NCI-H2171 (cell line): Measurements from ENCODE around the gene ZNF584.
A peak's percentile ranks its signal among the peaks of the same experiment; 100 is the strongest.
"Not testable (repeated sequence)": the region's sequence is repeated elsewhere in the genome, so short reads cannot be mapped to it uniquely, and the experiment has no call there.

ENCODE experiments used
- DNase-seq: peaks from one replicate; lab custom pipeline; 2025; lab: John Stamatoyannopoulos, UW

ZNF584 gene

DNA sequence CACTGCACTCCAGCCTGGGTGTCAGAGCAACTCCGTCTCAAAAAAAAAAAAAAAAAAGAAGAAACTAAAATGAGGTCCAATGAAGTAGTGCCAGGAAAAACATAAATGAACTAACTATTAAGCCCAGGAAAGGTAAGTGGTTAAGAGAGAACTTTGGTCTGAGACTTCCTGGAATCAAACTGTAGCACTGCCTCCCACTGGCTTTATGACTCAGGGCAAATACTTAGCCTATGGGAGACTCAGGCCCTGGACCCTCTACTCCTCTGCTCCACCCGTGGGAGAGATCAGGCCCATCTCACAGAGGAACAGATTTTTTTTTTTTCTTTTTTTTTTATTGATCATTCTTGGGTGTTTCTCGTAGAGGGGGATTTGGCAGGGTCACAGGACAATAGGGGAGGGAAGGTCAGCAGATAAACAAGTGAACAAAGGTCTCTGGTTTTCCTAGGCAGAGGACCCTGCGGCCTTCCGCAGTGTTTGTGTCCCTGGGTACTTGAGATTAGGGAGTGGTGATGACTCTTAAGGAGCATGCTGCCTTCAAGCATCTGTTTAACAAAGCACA lies 4.5 kb upstream of the ZNF584 start:
- DNase-seq, result not testable (repeated sequence)

DNA sequence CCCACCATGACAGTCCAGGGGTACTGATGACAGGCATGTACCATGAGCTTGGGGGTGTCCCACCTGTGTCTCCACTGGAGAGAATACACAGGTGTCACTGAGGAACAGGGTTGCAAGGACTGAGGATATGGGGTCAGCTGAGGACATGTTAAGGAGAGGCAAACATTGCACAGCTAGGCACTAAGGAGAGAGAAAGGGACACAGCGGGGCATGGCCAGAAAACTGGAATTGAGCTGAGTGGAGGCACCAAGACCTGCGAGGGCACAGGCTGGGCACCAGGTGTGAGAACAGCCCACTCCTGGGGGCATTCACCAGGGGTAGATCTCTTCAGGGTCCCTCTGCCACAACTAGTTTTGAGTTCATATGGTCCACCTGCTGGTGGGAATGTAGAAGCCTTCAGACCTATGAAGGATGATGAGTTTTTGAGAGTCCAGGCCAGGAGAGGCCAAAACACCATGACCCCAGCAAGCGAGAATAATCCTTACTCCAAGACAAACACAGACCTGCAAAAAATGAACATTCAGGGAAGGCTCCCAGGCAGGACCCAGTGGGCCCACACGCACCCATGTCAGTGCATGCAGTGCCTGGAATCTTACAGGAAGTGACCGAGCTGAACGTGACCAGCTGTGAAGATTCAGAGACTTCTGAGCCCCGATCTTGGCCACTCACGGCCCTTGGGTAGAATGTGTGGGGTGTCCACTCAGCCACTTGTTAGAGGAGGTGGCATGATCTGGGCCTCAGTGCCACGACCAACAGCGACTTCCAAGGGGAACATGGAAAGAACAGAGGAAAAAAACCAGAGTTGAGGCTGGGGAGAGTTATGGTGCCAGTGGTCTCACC lies 1.4 kb upstream of the ZNF584 start:
- DNase-seq, result no peak

DNA sequence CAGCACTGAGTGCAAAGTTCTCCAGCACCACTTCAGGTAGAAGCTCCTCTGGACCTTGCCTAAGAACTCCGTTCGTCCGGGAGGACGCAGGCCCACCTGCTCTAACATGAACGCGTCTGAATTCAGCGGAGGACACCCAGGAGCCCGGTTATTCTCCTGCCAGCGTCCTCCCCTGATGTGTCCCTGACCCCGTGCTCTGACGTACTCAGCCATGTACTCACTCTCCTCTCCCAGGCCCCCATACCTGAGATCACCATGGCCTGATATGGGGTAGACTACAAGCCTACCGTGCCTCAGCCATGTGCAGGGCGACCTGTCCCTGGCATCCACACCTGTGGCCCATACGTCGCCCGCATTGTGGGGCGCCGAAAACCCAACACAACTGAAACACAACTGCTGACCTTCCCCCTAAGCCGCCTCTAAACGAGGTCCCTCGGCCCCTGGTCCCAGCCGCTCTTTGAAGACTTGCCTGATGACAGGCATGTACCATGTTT lies 744 bp upstream of the ZNF584 start:
- DNase-seq, result no peak

DNA sequence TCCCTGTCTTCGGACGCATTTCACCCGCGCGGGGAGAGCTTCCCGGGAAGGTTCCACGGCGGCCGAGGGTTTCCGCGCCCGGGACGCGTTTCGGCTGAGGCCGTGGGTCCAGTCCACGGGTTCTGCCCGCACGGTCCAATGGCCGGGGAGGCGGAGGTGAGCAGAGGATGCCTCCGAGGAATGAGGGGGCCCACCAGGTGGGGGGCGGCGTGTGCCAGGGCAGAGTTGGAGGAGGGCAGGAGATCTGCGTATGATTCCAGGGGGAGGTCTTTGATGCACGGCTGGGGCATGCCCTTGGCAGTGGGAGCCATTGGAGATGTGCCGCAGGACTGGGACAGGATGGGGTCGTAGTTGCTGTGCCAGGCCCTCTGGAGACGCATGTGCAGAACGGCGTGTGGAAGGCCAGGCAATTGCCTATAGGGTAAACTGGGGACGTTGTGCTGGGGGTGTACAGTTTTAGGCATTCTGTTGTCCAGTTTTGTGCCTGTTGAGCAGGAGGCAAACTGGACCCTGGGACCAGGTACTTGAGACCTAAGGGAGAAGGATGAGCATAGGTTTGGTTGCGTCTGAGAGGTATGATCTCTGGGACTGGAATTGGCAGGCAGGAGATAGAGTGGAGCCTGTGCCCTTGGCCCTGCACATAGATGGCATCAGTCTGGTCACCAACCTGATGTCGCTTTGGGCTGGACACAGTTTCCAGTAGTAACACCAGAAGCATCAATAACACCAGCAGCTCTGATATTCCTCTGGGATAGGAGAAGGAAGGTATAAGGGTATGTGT lies 751 bp downstream of the ZNF584 start:
- peak; percentile 34 for DNase-seq

DNA sequence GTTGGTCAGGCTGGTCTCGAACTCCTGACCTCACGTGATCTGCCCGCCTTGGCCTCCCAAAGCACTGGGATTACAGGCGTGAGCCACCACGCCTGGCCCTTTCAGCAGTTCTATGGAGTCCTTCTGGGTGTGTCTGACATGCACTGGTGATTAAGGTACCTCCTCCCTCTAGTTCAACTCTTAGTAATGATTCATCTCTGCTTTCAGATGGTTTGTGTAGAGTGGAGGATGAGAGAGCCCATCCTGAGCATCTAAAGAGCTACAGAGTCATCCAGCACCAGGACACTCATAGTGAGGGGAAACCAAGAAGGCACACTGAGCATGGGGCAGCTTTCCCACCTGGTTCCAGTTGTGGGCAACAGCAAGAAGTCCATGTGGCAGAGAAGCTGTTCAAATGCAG lies 8.2 kb downstream of the ZNF584 start:
- no peak for DNase-seq

DNA sequence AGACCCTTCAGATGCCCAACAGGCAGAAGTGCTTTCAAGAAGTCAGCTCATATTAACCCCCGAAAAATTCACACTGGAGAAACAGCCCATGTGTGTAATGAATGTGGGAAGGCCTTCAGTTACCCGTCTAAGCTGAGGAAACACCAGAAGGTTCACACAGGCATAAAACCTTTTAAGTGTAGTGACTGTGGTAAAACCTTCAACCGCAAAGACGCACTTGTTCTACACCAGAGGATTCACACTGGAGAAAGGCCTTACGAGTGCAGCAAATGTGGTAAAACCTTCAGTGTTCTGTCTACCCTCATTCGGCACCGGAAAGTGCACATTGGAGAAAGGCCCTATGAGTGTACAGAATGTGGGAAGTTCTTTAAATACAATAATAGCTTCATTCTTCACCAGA lies 8.6 kb downstream of the ZNF584 start:
- DNase-seq, result no peak

DNA sequence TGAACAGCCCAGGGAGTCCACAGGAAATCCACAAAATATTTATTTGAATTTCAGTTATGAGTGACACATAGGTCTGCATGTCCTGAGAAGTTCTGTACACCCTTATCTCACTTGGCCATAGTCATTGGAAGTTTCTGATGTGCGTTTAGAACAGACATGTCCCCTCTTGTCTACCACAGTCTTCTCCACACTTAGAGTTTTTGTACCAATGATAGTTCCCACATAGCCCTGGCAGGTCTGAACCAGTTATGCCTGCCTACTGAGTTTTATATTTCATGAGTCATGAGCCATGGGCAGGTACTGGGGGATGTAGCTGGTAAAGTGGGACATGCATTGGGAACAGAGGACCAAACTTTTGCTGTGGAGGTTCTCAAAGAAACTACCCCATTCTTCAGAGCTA lies 20.2 kb downstream of the ZNF584 start:
- DNase-seq, result no peak

DNA sequence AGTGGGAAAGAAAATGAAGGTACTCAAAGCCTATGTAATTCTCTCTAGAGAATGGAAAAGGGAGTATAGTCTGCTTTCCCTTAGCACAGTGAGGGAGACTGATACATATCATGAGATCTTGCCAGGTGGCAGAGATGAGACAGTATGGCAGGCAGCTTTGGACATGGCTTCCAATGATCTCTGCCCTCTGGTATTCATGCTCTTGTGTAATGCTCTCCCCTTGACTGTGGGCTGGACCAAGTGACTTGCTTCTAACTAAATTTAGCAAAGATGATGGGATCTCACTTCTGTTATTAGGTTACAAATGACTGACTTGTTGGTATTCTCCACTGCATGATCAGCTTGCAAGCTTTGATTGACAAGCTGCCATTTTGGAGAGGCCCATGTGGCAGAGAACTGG lies 21.3 kb downstream of the ZNF584 start:
- no peak for DNase-seq

DNA sequence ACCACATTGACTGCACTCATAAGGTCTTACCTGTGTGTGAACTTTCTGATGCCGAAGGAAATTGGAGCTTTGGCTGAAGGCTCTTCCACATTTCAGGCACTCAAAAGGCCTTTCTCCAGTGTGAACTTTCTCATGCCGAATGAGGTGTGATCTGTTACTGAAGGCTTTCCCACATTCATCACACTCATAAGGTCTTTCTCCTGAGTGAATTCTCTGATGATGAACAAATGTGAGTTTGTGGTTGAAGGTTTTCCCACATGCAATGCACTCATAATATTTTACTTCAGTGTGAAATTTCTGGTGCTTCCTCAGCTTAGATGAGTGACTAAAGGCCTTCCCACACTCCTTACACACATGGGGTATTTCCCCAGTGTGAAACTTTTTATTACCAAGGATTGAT lies 25.8 kb downstream of the ZNF584 start:
- DNase-seq, result no peak

DNA sequence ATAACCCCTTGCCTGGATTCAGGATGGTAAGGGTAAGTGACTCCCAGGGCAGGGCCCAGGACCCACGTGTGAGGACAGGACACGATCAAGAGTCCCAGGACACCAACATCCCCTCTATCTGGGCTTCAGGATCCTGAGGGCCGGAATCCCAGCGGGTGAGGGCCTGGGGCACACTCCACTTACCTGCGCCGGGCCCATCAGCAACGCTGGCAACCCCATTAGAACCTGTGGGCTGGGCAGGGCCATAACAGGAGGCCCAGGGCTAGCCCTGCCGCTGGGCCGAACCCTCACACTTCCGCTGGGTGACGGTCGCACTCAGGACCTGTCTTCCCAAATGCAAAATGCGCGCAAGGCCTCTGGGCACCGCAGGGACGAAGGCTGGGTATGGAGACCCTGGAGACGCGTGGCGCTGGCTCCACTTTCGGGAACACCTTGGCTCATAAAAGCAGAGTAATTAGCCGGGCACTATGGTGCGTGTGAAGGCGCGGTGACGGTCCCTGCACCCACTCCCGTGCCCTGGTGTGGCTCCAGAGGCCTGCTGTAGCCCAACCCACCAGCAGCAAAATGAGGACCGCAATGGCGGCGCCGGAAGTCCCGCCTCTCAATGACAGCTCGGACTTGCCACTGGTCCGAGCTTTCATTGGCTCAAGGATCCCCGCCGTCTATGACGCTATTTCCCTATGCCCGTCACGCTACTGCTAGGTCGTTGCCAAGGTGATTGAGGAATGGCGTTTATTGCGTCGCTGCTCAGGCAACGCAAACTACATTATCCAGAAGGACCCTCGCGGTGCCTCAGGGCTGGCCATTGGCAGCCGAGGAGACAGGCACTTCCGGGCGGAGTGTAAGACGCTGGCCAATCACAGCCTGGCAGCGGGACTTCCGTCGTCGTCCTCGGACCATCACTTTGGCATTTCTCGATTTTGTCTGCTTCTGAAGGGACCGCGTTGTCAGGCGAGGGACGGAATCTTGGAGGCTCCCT lies 31.4 kb downstream of the ZNF584 start, which contains the start of gene ZNF132:
ZNF132 (minus strand) TSS at position 578 of the 979 bp plus-strand sequence; CDS start at position 246, 332 bp downstream.
- DNase-seq, result peak; percentile 98

DNA sequence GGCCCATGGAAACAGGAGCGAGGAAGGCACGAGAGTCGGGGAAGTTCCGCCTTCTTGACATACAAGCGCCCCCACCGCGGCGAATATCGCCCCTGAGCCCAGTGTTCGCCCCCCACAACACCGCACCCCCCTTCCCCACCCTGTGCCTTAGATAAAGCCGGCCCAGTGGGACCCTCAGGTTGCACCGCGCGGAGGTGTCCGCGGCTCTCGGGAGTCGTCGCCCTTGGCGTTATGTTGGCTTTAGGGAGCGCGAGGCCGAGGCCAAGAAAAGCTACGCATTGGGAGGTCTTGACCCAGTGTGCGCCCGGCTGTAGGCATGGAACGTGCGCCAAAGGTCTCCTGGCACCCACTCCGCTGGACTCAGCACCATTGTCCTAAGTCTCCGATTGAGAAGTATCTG lies 32.1 kb downstream of the ZNF584 start:
- DNase-seq, result no peak

DNA sequence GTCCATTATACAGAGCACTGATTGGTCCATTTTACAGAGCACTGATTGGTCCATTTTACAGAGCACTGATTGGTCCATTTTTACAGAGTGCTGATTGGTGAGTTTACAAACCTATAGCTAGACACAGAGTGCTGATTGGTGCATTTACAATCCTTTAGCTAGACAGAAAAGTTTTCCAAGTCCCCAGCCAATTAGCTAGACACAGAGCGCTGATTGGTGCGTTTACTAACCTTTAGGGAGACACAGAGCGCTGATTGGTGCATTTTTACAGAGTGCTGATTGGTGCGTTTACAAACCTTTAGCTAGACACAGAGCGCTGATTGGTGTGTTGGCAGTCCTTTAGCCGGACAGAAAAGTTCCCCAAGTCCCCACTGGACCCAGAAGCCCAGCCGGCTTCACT lies 34.5 kb downstream of the ZNF584 start:
- DNase-seq, result not testable (repeated sequence)

DNA sequence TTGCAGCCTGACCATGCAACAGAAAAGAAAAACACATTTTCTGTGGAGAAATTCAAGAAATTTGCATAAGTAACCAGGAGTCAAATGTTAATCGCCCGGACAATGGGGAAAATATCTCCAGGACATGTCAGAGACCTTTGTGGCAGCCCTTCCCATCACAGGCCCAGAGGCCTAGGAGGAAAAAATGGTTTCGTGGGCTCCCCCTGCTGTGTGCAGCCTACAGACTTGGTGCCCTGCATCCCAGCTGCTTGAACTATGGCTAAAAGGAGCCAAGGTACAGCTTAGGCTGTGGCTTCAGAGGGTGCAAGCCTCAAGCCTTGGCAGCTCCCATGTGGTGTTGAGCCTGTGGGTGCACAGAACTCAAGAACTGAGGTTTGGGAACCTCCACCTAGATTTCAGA lies 40.4 kb downstream of the ZNF584 start:
- DNase-seq, result not testable (repeated sequence)

DNA sequence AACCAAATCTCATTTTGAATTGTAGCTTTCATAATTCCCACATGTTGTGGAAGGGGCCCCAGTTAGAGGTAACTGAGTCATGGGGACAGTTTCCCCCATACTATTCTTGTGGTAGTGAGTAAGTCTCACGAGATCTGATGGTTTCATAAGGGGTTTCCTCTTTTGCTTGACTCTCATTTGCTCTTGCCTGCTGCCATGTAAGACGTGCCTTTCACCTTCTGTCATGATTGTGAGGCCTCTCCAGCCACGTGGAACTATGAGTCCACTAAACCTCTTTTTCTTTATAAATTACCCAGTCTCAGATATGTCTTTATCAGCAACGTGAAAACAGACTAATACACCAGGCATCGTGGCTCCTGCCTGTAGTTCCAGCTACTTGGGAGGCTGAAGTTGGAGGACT lies 41.5 kb downstream of the ZNF584 start:
- not testable (repeated sequence) for DNase-seq

DNA sequence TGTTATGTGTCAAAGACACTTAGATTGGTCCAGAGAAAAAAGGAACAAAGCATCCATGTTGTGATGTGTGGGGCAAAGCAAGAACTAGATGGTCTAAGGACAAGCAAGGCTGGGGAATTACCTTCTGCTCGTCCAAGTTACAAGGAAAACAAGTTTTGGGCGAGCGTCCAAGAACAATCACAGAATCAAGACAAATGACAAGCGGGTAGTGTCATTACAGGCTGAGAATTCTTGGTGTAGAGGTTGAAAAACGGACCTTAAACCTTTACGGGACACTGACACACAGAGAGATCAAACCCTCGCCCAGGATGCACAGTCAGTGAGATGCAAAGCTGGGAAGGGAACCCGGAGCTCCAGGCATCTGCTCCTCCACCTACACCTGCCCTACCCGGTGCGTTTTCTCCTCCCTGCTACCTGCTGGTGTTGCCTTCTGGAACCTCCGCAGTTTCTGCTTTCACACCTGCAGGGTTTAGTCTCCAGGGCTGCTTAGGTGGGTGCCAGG lies 42.5 kb downstream of the ZNF584 start:
- no peak for DNase-seq

DNA sequence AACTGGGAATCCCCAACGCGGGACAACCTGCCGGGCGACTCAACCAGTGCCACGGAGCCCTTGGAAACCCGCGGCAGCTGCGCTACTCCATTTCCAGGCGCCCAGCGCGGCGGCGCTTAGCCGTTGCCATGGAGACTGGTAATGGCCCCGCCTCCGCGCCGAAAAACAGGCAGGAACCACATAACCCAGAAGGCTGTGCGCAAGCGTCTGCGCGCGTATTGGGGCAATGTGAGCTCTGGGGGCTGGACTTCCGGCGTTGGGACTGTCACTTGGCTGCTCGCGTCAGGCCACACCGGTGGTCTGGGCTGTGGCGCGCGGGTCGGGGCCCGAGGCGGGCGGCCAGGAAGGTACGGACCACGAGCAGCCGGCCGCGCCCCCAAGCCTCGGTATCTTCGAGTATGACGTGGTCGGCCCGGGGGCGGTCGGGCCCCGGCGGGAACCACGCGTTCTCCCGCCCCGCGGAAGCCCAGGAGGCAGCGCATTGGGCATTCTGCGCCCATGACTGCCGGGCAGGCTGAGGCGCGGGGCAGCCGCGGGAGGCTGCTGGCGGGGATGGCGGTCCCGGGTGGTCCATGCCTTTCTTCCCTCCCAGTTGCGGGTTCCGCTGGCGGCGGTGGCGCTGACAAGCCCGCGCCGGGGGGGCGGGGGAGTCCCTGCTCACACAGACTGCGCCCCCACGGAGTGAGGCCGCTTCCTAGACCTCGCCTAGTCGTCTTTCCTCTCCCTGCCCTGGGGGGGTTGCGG lies 43.1 kb downstream of the ZNF584 start, which contains the start of gene ZNF324B:
ZNF324B (plus strand) TSS at position 265 of the 744 bp plus-strand sequence. CDS start 2,080 bp downstream, outside the sequence.
- peak; percentile 97 for DNase-seq

DNA sequence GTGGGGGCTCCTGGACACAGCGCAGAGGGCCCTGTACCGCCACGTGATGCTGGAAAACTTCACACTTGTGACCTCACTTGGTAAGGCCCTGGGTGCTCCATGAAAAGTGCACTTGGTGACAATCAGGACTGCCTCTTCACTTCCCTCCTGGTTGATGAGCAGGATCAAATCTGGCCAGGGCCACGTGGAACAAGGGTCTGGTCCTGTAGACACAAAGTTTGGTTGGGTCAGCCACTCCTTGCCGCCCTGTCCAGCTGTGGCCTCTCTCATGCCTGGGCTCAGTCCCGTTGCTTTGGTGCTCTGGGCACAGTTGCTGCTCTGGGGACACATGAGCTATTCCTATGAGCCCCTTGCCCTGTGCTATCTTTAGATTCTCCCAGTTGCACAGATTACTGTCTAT lies 45.3 kb downstream of the ZNF584 start:
- DNase-seq, result no peak

DNA sequence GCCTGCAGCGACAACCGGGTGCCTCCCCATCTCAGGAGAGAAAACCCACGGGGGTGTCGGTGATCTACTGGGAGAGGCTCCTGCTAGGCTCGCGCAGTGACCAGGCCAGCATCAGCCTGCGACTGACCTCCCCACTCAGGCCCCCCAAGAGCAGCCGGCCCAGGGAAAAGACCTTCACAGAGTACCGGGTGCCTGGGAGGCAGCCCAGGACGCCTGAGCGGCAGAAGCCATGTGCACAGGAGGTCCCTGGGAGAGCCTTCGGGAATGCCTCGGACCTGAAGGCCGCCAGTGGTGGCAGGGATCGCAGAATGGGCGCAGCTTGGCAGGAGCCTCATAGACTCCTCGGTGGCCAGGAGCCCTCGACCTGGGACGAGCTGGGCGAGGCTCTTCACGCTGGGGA lies 46.9 kb downstream of the ZNF584 start:
- no peak for DNase-seq

DNA sequence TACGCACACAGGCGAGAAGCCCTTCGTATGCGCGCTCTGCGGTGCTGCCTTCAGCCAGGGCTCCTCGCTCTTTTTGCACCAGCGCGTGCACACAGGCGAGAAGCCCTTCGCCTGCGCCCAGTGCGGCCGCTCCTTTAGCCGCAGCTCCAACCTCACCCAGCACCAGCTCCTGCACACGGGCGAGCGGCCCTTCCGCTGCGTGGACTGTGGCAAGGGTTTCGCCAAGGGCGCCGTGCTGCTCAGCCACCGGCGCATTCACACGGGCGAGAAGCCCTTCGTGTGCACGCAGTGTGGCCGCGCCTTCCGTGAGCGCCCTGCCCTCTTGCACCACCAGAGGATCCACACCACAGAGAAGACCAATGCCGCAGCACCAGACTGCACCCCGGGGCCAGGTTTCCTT lies 47.7 kb downstream of the ZNF584 start:
- no peak for DNase-seq

DNA sequence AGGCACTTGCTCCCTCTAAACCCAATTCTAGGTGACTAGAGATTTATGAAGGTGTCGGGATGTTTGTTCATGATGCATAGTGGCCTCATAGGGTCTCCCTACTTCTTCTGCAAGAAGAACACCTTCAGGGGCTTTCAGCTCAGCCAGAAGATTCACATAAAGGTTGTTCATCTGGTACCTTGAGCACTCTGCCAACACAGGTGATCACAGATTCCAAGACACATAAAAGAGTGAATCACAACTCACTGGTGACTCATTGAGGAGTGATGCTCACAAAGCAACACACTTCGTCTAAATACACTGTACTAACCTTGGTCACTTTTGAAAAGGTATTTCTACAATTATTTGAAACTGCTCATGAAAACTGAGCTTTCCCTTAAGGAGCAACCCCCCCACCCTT lies 51.6 kb downstream of the ZNF584 start:
- DNase-seq, result no peak
